Globus pallidus (tissue), 1 donor: ENCODE results near the gene NUP210.

Experiments
- DNase-seq: peaks from one replicate; pipeline ENCODE4 v3.0.0-alpha.2; 2015; ENCODE audit warnings: low spot score

NUP210 gene

GRCh38 chr3:13319564-13320220 lies 100.4 kb downstream of the NUP210 start:
- no peak for DNase-seq

GRCh38 chr3:13318626-13319470 lies 101.3 kb downstream of the NUP210 start:
- DNase-seq, result no peak

- DNase-seq, result no peak
Observed at GRCh38 chr3:13317596-13318320, 102.4 kb downstream of the NUP210 start.

- peak; percentile 63 for DNase-seq
Observed at GRCh38 chr3:13316603-13317002, 103.5 kb downstream of the NUP210 start.

GRCh38 chr3:13314877-13315276 lies 105.2 kb downstream of the NUP210 start:
- DNase-seq, result no peak

GRCh38 chr3:13313813-13314212 lies 106.3 kb downstream of the NUP210 start:
- no peak for DNase-seq

- no peak for DNase-seq
Observed at GRCh38 chr3:13309004-13309403, 111.1 kb downstream of the NUP210 start.

- peak; percentile 70 for DNase-seq
Observed at GRCh38 chr3:13308380-13308801, 111.7 kb downstream of the NUP210 start.

GRCh38 chr3:13307041-13307440 lies 113.1 kb downstream of the NUP210 start:
- no peak for DNase-seq

GRCh38 chr3:13305623-13306022 lies 114.5 kb downstream of the NUP210 start:
- DNase-seq, result no peak

- no peak for DNase-seq
Observed at GRCh38 chr3:13303410-13303809, 116.7 kb downstream of the NUP210 start.

- DNase-seq, result no peak
Observed at GRCh38 chr3:13301286-13301987, 118.7 kb downstream of the NUP210 start.

GRCh38 chr3:13300546-13301285 lies 119.4 kb downstream of the NUP210 start:
- no peak for DNase-seq

- DNase-seq, result no peak
Observed at GRCh38 chr3:13299531-13300155, 120.5 kb downstream of the NUP210 start.

- no peak for DNase-seq
Observed at GRCh38 chr3:13296662-13297061, 123.5 kb downstream of the NUP210 start.

- DNase-seq, result no peak
Observed at GRCh38 chr3:13294442-13295351, 125.4 kb downstream of the NUP210 start.

GRCh38 chr3:13292375-13292774 lies 127.7 kb downstream of the NUP210 start:
- DNase-seq, result peak; percentile 72

GRCh38 chr3:13290941-13291340 lies 129.2 kb downstream of the NUP210 start:
- no peak for DNase-seq

- no peak for DNase-seq
Observed at GRCh38 chr3:13289771-13290285, 130.3 kb downstream of the NUP210 start.
